GM12878 (cell line): ENCODE data around the gene SLC22A7. TPM values are rescaled to one million over a fixed set of nuclear protein-coding genes. Genes with fewer than 3 reads are reported as not detected.

Source experiments
- ATAC-seq: fragments of 200-7000 bp; cut with Tn5 transposase; 3 replicates; pipeline ENCODE4 v1.9.1; 2020; ENCODE audit warnings: mild to moderate bottlenecking, moderate library complexity
- BruUV-seq: library from RNA; stranded (reverse); fragments of 400-500 nt; replicated peaks from 2 replicates; lab custom pipeline; 2021; lab: Mats Ljungman, UMichigan
- CTCF ChIA-PET: fragments of 300-600 bp; sonication (Branson Sonifier 250); formaldehyde crosslinking; extraction: SDS; loops from one replicate; lab custom pipeline; 2021; ENCODE audit warnings: inconsistent platforms; lab: Yijun Ruan, JAX
- POLR2A ChIA-PET: fragments of 350-600 bp; formaldehyde crosslinking; extraction: SDS; loops from one replicate; lab custom pipeline; 2021; ENCODE audit warnings: inconsistent platforms; lab: Charles Lee
- RAD21 ChIA-PET: fragments of 300-600 bp; sonication (Branson Sonifier 250); formaldehyde crosslinking; loops from one replicate; lab custom pipeline; 2023; ENCODE audit warnings: antibody characterized with exemption; ENCODE audit not compliant: unreplicated experiment; lab: Charles Lee
- SMC1A ChIA-PET: fragments of 300-600 bp; sonication (Branson Sonifier 250); formaldehyde crosslinking; loops from one replicate; lab custom pipeline; 2023; ENCODE audit not compliant: unreplicated experiment, uncharacterized antibody; lab: Charles Lee
- DNase-seq: peaks from one replicate; pipeline ENCODE4 v3.0.0-alpha.2; 2011; ENCODE audit warnings: low read depth, low spot score
- FAIRE-seq: peaks from 3 replicates; lab custom pipeline; 2011; peaks lifted over from hg19 to GRCh38; lab: Jason Lieb, UNC
- H2AFZ ChIP-seq: 2 replicates; pipeline ENCODE4 v1.6.0; 2011; ENCODE audit warnings: low read depth, low read length, control low read depth; ENCODE audit not compliant: control insufficient read depth
- H3K27ac ChIP-seq: 2 replicates; pipeline ENCODE4 v1.5.1; 2011; ENCODE audit warnings: control low read depth; ENCODE audit not compliant: control insufficient read depth, insufficient read depth
- H3K27me3 ChIP-seq, 2 experiments: replicated peaks in 1 of 2; 2 replicates each; pipeline versions ENCODE4 v1.6.0 to v1.6.1; 2011; ENCODE audit warnings: low read length in 1 of 2; ENCODE audit not compliant: control insufficient read depth in 2 of 2, insufficient read depth in 2 of 2
- H3K36me3 ChIP-seq, 2 experiments: 2 replicates each; pipeline ENCODE4 v1.5.1; 2011; ENCODE audit warnings: low read length in 1 of 2; ENCODE audit not compliant: control insufficient read depth in 2 of 2, insufficient read depth in 2 of 2
- H3K4me1 ChIP-seq: 2 replicates; pipeline ENCODE4 v1.6.1; 2011; ENCODE audit warnings: mild to moderate bottlenecking, low read length, moderate library complexity, mixed read lengths; ENCODE audit not compliant: control insufficient read depth, insufficient read depth
- H3K4me2 ChIP-seq: 2 replicates; pipeline ENCODE4 v1.6.0; 2011; ENCODE audit warnings: control low read depth; ENCODE audit not compliant: control insufficient read depth, insufficient read depth
- H3K4me3 ChIP-seq: fragments of 200-600 bp; sonication (generic); 2 replicates; pipeline ENCODE4 v1.5.1; 2016
- H3K79me2 ChIP-seq: 2 replicates; pipeline ENCODE4 v1.6.0; 2011; ENCODE audit warnings: low read length; ENCODE audit not compliant: control insufficient read depth, insufficient read depth
- H3K9ac ChIP-seq: 2 replicates; pipeline ENCODE4 v1.8.0; 2011; ENCODE audit warnings: low read length, control low read depth, mixed read lengths; ENCODE audit not compliant: control insufficient read depth, insufficient read depth
- H3K9me3 ChIP-seq: replicated peaks from 3 replicates; pipeline ENCODE4 v1.5.1; 2011; ENCODE audit warnings: mild to moderate bottlenecking, low read length; ENCODE audit not compliant: control insufficient read depth, insufficient read depth
- H4K20me1 ChIP-seq: 2 replicates; pipeline ENCODE4 v1.6.0; 2011; ENCODE audit not compliant: control insufficient read depth, insufficient read depth
- CEBPB ChIP-seq, 2 experiments: fragments of 150-350 bp in 1 of 2; IDR thresholded peaks; 2 replicates each; pipeline ENCODE4 v1.6.1; 2012 to 2014; ENCODE audit warnings: low read depth in 2 of 2, low read length in 2 of 2, borderline replicate concordance in 1 of 2, inconsistent platforms in 1 of 2
- FOXM1 ChIP-seq: IDR thresholded peaks from 2 replicates; pipeline ENCODE4 v1.6.1; 2012; ENCODE audit warnings: low read depth, mild to moderate bottlenecking, inconsistent platforms, low read length, moderate library complexity
- IKZF2 ChIP-seq, 2 experiments: fragments of 450-650 bp; IDR thresholded peaks; 2 replicates each; pipeline ENCODE4 v1.6.1; 2017; ENCODE audit warnings: mild to moderate bottlenecking in 2 of 2, moderate library complexity in 2 of 2
- MYC ChIP-seq: IDR thresholded peaks from 2 replicates; pipeline ENCODE4 v1.6.1; 2011; ENCODE audit warnings: mild to moderate bottlenecking, low read length, moderate library complexity, inconsistent platforms; ENCODE audit not compliant: insufficient read depth, insufficient replicate concordance, insufficient read length, severe bottlenecking
- PAX5 ChIP-seq: IDR thresholded peaks from 2 replicates; pipeline ENCODE4 v1.6.1; 2011; ENCODE audit warnings: low read depth, low read length, borderline replicate concordance
- SMARCA5 ChIP-seq: fragments of 450-650 bp; IDR thresholded peaks from 2 replicates; pipeline ENCODE4 v1.6.1; 2017; ENCODE audit warnings: mild to moderate bottlenecking
- SPI1 ChIP-seq: IDR thresholded peaks from 2 replicates; pipeline ENCODE4 v1.6.1; 2011; ENCODE audit warnings: low read depth, mild to moderate bottlenecking, low read length, moderate library complexity, borderline replicate concordance; ENCODE audit not compliant: insufficient read depth
- WGBS: methylation state at CpG from one replicate; pipeline ENCODE4 v1.1.6; 2016; ENCODE audit warnings: low lambda C conversion rate; ENCODE audit not compliant: insufficient replicate concordance, insufficient coverage; ENCODE audit errors: missing lambda C conversion rate; 5-methylcytosine and 5-hydroxymethylcytosine counted together
- in situ Hi-C: fragments of 300-500 bp; cut with MboI; formaldehyde crosslinking; loops from 9 replicates; pipeline ENCODE4 v1.14.3; 2018; ENCODE audit warnings: mixed read lengths
- intact Hi-C: fragments of 100-400 bp; cut with micrococcal nuclease; formaldehyde crosslinking; loops from one replicate; pipeline ENCODE4 v1.14.2; 2022; ENCODE audit not compliant: unreplicated experiment
- polyA plus RNA-seq, 11 experiments: library from polyadenylated mRNA; depleted of rRNA in 4 of 11; unstranded in 6 of 11; stranded (reverse) in 5 of 11; fragments of >200 nt; fragmentation: Nextera tagmentation in 4 of 11; fragmentation: Illumina TruSeq in 1 of 11; extraction: Ambion mirVana in 4 of 11; extraction: Trizol in 1 of 11; gene quantifications; 1 replicate in 1 of 11; 2 replicates in 10 of 11; pipeline versions ENCODE4 v1.2.1 to v1.2.3, GENCODE V29; 2011 to 2016; ENCODE audit warnings: inconsistent platforms in 2 of 11, missing spikeins in 2 of 11, low read depth in 1 of 11
- total RNA-seq, 4 experiments: library from RNA; depleted of rRNA in 3 of 4; stranded (reverse); fragments of >200 nt in 3 of 4; fragmentation: Illumina TruSeq in 1 of 4; extraction: Trizol in 1 of 4; gene quantifications; 2 replicates each; pipeline versions ENCODE4 v1.2.1 to v1.2.3, GENCODE V29; 2013 to 2021
- TF ChIP-seq, protein P1 (sequence below): fragments of 150-350 bp; IDR thresholded peaks from 2 replicates; pipeline ENCODE4 v1.6.1; 2014; ENCODE audit warnings: mild to moderate bottlenecking, low read depth, low read length
- TF ChIP-seq, protein P2 (sequence below): fragments of 450-650 bp; formaldehyde crosslinking; IDR thresholded peaks from 2 replicates; pipeline ENCODE4 v1.5.0; 2022; ENCODE audit warnings: mild to moderate bottlenecking, missing genetic modification characterization
- TF ChIP-seq, protein P3 (sequence below): fragments of 450-650 bp; IDR thresholded peaks from 2 replicates; pipeline ENCODE4 v1.6.1; 2017; ENCODE audit warnings: antibody characterized with exemption, mild to moderate bottlenecking, moderate library complexity
- TF ChIP-seq, protein P4 (sequence below): IDR thresholded peaks from 2 replicates; pipeline ENCODE4 v1.6.1; 2011; ENCODE audit warnings: borderline replicate concordance, low read depth, mild to moderate bottlenecking, moderate library complexity, mixed read lengths, low read length; ENCODE audit not compliant: insufficient read depth; ENCODE audit errors: extremely low read length

SLC22A7 gene
- total and polyA plus RNA-seq, 10 of the 15 experiments (the other 5 are each of a cell fraction or from before 2014, with no cell fraction given), result 0.08 to 0.31 TPM; not detected in 8

DNA sequence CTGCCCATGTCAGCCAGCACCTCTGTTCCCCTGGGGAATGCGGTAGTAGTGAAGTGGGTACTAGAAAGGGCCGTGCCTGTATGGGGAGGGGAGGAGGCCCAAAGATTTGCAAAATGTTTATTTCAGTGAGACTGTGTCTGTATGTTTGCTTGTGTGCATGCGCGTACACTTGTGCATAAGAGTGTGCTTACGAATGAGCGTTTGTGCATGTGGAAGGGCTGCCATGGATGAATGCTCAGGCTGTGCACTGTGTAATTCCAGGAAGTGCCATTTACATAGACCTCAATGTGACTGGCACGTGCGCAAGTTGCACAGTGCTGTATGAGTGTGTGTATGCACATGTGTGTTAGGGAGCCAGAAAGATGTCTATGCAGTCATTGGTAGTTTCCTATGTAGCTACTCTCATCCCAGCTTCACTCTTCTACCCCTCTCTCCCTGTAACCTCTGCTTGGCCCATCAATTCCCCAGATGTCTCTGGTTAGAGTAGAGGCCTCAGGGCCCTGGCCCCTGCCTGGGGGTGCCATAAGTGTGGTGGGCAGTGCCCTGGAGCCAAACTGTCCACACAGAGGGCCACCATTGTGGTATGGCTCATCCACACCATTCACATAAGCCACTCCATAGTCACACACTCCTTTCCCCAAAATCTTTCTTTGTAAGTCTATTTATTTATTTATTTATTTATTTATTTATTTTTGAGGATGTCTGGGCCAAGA lies 26.8 kb upstream of the SLC22A7 start:
- ATAC-seq, result peak; percentile 51
- no peak; the same call in 1 of the 2 replicates for TF ChIP-seq SPI1
- TF ChIP-seq, protein P1, sequence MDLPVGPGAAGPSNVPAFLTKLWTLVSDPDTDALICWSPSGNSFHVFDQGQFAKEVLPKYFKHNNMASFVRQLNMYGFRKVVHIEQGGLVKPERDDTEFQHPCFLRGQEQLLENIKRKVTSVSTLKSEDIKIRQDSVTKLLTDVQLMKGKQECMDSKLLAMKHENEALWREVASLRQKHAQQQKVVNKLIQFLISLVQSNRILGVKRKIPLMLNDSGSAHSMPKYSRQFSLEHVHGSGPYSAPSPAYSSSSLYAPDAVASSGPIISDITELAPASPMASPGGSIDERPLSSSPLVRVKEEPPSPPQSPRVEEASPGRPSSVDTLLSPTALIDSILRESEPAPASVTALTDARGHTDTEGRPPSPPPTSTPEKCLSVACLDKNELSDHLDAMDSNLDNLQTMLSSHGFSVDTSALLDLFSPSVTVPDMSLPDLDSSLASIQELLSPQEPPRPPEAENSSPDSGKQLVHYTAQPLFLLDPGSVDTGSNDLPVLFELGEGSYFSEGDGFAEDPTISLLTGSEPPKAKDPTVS, result no peak
- TF ChIP-seq FOXM1, result no peak
- TF ChIP-seq IKZF2 (IDR thresholded peaks at IDR 0.05), result peak; percentile 40 to 50; a peak in 3 of 4 replicates
- TF ChIP-seq MYC, result no peak
- TF ChIP-seq, protein P2, sequence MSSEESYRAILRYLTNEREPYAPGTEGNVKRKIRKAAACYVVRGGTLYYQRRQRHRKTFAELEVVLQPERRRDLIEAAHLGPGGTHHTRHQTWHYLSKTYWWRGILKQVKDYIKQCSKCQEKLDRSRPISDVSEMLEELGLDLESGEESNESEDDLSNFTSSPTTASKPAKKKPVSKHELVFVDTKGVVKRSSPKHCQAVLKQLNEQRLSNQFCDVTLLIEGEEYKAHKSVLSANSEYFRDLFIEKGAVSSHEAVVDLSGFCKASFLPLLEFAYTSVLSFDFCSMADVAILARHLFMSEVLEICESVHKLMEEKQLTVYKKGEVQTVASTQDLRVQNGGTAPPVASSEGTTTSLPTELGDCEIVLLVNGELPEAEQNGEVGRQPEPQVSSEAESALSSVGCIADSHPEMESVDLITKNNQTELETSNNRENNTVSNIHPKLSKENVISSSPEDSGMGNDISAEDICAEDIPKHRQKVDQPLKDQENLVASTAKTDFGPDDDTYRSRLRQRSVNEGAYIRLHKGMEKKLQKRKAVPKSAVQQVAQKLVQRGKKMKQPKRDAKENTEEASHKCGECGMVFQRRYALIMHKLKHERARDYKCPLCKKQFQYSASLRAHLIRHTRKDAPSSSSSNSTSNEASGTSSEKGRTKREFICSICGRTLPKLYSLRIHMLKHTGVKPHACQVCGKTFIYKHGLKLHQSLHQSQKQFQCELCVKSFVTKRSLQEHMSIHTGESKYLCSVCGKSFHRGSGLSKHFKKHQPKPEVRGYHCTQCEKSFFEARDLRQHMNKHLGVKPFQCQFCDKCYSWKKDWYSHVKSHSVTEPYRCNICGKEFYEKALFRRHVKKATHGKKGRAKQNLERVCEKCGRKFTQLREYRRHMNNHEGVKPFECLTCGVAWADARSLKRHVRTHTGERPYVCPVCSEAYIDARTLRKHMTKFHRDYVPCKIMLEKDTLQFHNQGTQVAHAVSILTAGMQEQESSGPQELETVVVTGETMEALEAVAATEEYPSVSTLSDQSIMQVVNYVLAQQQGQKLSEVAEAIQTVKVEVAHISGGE, result no peak
- TF ChIP-seq CEBPB (IDR thresholded peaks at IDR 0.05; ENCODE audit: borderline replicate concordance in 1 of 2, low read depth in 2 of 2, low read length in 2 of 2), result no peak
- TF ChIP-seq, protein P3, sequence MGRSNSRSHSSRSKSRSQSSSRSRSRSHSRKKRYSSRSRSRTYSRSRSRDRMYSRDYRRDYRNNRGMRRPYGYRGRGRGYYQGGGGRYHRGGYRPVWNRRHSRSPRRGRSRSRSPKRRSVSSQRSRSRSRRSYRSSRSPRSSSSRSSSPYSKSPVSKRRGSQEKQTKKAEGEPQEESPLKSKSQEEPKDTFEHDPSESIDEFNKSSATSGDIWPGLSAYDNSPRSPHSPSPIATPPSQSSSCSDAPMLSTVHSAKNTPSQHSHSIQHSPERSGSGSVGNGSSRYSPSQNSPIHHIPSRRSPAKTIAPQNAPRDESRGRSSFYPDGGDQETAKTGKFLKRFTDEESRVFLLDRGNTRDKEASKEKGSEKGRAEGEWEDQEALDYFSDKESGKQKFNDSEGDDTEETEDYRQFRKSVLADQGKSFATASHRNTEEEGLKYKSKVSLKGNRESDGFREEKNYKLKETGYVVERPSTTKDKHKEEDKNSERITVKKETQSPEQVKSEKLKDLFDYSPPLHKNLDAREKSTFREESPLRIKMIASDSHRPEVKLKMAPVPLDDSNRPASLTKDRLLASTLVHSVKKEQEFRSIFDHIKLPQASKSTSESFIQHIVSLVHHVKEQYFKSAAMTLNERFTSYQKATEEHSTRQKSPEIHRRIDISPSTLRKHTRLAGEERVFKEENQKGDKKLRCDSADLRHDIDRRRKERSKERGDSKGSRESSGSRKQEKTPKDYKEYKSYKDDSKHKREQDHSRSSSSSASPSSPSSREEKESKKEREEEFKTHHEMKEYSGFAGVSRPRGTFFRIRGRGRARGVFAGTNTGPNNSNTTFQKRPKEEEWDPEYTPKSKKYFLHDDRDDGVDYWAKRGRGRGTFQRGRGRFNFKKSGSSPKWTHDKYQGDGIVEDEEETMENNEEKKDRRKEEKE, result no peak
- TF ChIP-seq SMARCA5, result 0 out of 2 replicates have a peak, but pooled peaks have one; percentile 36
- TF ChIP-seq, protein P4, sequence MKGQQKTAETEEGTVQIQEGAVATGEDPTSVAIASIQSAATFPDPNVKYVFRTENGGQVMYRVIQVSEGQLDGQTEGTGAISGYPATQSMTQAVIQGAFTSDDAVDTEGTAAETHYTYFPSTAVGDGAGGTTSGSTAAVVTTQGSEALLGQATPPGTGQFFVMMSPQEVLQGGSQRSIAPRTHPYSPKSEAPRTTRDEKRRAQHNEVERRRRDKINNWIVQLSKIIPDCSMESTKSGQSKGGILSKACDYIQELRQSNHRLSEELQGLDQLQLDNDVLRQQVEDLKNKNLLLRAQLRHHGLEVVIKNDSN, result peak; percentile 35
- TF ChIP-seq PAX5, result peak; percentile 55; the same call in 1 of the 2 replicates

More for the DNA sequence above, 26.8 kb upstream of the SLC22A7 start:
- Histone ChIP-seq H3K4me2 (peak overlapping the region; percentile 35), H3K27me3 (no peaks in the 10 kb centered on the region; a peak in 1 of 4 replicates), H3K4me1 (peaks cover 24% of the 10 kb centered on the region), H3K9ac (no peak overlapping the region), H3K9me3 (no peaks in the 10 kb centered on the region), H3K36me3 (no peaks in the 10 kb centered on the region), H3K79me2 (no peaks in the 10 kb centered on the region), H3K27ac (no peak overlapping the region), H4K20me1 (no peaks in the 10 kb centered on the region), H2AFZ (peak overlapping the region; percentile 43), H3K4me3 (no peak overlapping the region)
- WGBS, result 8% methylated on average over 8 of the region's 8 CpGs
- ChIA-PET RAD21 (interaction anchor here (2.1 kb wide), 1 partner anchor 235 kb away, joined by 9 read pairs; no protein-coding TSS in a partner anchor), POLR2A (interaction anchor here (1.3 to 1.5 kb wide), 2 partner anchors 47 to 98 kb away, joined by 3 to 5 read pairs; partner anchors contain the start of gene ZNF318), CTCF (interaction anchor here (0.7 to 1.8 kb wide), 4 partner anchors 25 to 96 kb away, joined by 3 to 7 read pairs (median 4); partner anchors contain the start of gene CRIP3), SMC1A (interaction anchor here (1.4 to 3.2 kb wide), 4 partner anchors 37 to 84 kb away, joined by 3 to 11 read pairs (median 6); partner anchors contain the start of gene CRIP3)
- peak; percentile 47 for DNase-seq
- intact Hi-C loops, result no loop called here
- BruUV-seq, result no TSS peak
- peak; percentile 89 for FAIRE-seq
- in situ Hi-C loops, result no loop called here
